AG04450 (cell line): ENCODE results near the gene TRIM16. TPM values are rescaled to one million over a fixed set of nuclear protein-coding genes. Genes with fewer than 3 reads are reported as not detected.
"Not testable (repeated sequence)": the region's sequence is repeated elsewhere in the genome, so short reads cannot be mapped to it uniquely, and the experiment has no call there.

Experiments
- CTCF ChIA-PET: fragments of 300-600, 350-600 bp; formaldehyde crosslinking; extraction: SDS; loops from one replicate; lab custom pipeline; 2022; ENCODE audit warnings: antibody characterized with exemption, inconsistent platforms; lab: Charles Lee
- POLR2A ChIA-PET: fragments of 350-600 bp; formaldehyde crosslinking; extraction: SDS; loops from one replicate; lab custom pipeline; 2021; ENCODE audit warnings: antibody characterized with exemption, inconsistent platforms; lab: Yijun Ruan, JAX
- DNase-seq: peaks from one replicate; pipeline ENCODE4 v3.0.0-alpha.2; 2011; ENCODE audit warnings: low read depth, low spot score
- H3K27ac ChIP-seq: one replicate; pipeline ENCODE4 v1.5.1; 2012; ENCODE audit warnings: low read depth, low read length, control low read depth
- H3K27me3 ChIP-seq: one replicate; pipeline ENCODE4 v1.6.0; 2012; ENCODE audit warnings: low read length; ENCODE audit not compliant: control insufficient read depth, insufficient read depth
- H3K4me3 ChIP-seq: 2 replicates; pipeline ENCODE4 v1.5.1; 2011; ENCODE audit warnings: mild to moderate bottlenecking, low read depth, low read length, control low read depth
- H3K9me3 ChIP-seq: 2 replicates; pipeline ENCODE4 v1.5.1; 2012; ENCODE audit warnings: low read length; ENCODE audit not compliant: control insufficient read depth, insufficient read depth
- CTCF ChIP-seq: IDR thresholded peaks from 2 replicates; pipeline ENCODE4 v1.5.1; 2011; ENCODE audit warnings: low read depth, low read length, control low read depth, inconsistent platforms
- polyA plus RNA-seq: library from polyadenylated mRNA; depleted of rRNA; stranded (reverse); fragments of >200 nt; gene quantifications from 2 replicates; pipeline ENCODE4 v1.2.3, GENCODE V29; 2011

The TRIM16 gene
- polyA plus RNA-seq, 1 experiment = 55.9 TPM

- POLR2A ChIA-PET = no interaction called here
- TF ChIP-seq CTCF = no peak
These were observed 29.1 kb downstream of the TRIM16 start for GRCh38 chr17:15654886-15655561.

GRCh38 chr17:15654401-15654800, 29.7 kb downstream of the TRIM16 start:
- H3K4me3 ChIP-seq, POLR2A ChIA-PET, DNase-seq, H3K27me3 ChIP-seq, H3K9me3 ChIP-seq: not testable (repeated sequence)
- H3K27ac ChIP-seq = peak overlapping the region; percentile 11
- CTCF ChIA-PET = interaction anchor here (1.0 kb wide), 1 partner anchor 345 kb away, joined by 3 read pairs; no protein-coding TSS in a partner anchor

More at GRCh38 chr17:15654886-15655561, 29.1 kb downstream of the TRIM16 start:
- H3K27me3 ChIP-seq = no peaks in the 10 kb centered on the region
- no peak overlapping the region for H3K27ac ChIP-seq
- no peak overlapping the region for H3K4me3 ChIP-seq
- no peak for DNase-seq
- CTCF ChIA-PET = no interaction called here
- no peaks in the 10 kb centered on the region for H3K9me3 ChIP-seq

- Histone ChIP-seq H3K27ac (no peak overlapping the region), H3K27me3 (no peaks in the 10 kb centered on the region), H3K4me3 (no peak overlapping the region), H3K9me3 (no peaks in the 10 kb centered on the region)
- ChIA-PET POLR2A (no interaction called here), CTCF (no interaction called here)
- TF ChIP-seq CTCF = no peak
- DNase-seq = no peak
These were observed 31.2 kb downstream of the TRIM16 start for GRCh38 chr17:15652960-15653359.

- Histone ChIP-seq H3K27me3 (no peaks in the 10 kb centered on the region), H3K9me3 (no peaks in the 10 kb centered on the region), H3K27ac (peak overlapping the region; percentile 84), H3K4me3 (peak overlapping the region; percentile 76)
- DNase-seq = peak; percentile 95
- no peak for TF ChIP-seq CTCF
- ChIA-PET CTCF (no interaction called here), POLR2A (interaction anchor here (0.5 to 1.0 kb wide), 4 partner anchors 10 to 347 kb away, joined by 3 to 6 read pairs (median 4); partner anchors contain the start of genes TTC19 and ZSWIM7)
These were observed 32.5 kb downstream of the TRIM16 start for GRCh38 chr17:15651583-15652110.

GRCh38 chr17:15650741-15651582, 33.1 kb downstream of the TRIM16 start:
- no peaks in the 10 kb centered on the region for H3K27me3 ChIP-seq
- H3K4me3 ChIP-seq = peak overlapping the region; percentile 76
- TF ChIP-seq CTCF = no peak
- ChIA-PET CTCF (no interaction called here), POLR2A (interaction anchor here (0.5 to 1.0 kb wide), 3 partner anchors 11 to 348 kb away, joined by 3 to 6 read pairs (median 4); partner anchors contain the start of genes TTC19 and ZSWIM7)
- no peaks in the 10 kb centered on the region for H3K9me3 ChIP-seq
- H3K27ac ChIP-seq = peak overlapping the region; percentile 84
- DNase-seq = no peak
